ENCODE data around the gene PSTPIP2.

DNA sequence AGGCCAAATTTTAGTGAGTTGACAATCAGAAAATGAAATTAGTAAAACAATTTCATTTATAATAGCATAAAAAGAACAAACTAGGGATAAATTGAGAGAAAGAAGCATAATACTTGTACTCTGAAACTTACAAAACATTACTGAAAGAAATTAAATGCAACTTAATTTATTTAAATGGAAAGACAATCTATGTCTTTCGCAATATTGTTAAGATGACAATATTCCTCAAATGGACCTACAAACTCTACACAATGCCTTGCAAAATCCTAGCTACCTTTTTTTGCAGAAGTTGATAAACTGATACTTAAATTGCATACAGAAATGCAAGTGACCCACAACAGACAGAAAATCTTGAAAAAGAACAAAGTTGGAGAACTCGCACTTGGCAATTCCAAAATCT is 114.0 kb downstream of the PSTPIP2 start:
- TF ChIP-seq RAD51 (IDR thresholded peaks at IDR 0.05; ENCODE audit: borderline replicate concordance, low read depth): no peak
- no peak for TF ChIP-seq TBP (optimal IDR thresholded peaks at IDR 0.05; ENCODE audit: low read depth, low read length)
- no peak for TF ChIP-seq MEF2D (tag; conservative IDR thresholded peaks at IDR 0.05; ENCODE audit: low read depth)
- TF ChIP-seq CBX2 (IDR thresholded peaks at IDR 0.05; ENCODE audit: insufficient read depth, low read length, poor library complexity, severe bottlenecking): no peak
- TF ChIP-seq, protein P1, sequence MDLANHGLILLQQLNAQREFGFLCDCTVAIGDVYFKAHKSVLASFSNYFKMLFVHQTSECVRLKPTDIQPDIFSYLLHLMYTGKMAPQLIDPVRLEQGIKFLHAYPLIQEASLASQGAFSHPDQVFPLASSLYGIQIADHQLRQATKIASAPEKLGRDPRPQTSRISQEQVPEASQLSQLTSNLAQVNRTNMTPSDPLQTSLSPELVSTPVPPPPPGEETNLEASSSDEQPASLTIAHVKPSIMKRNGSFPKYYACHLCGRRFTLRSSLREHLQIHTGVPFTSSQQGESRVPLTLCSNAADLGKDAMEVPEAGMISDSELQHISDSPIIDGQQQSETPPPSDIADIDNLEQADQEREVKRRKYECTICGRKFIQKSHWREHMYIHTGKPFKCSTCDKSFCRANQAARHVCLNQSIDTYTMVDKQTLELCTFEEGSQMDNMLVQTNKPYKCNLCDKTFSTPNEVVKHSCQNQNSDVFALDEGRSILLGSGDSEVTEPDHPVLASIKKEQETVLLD (IDR thresholded peaks at IDR 0.05): no peak
- no peak for TF ChIP-seq BACH1 (tag; IDR thresholded peaks at IDR 0.05)
- TF ChIP-seq, protein P2, sequence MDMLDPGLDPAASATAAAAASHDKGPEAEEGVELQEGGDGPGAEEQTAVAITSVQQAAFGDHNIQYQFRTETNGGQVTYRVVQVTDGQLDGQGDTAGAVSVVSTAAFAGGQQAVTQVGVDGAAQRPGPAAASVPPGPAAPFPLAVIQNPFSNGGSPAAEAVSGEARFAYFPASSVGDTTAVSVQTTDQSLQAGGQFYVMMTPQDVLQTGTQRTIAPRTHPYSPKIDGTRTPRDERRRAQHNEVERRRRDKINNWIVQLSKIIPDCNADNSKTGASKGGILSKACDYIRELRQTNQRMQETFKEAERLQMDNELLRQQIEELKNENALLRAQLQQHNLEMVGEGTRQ (CRISPR knock-in tag; IDR thresholded peaks at IDR 0.05): no peak
- no peak for TF ChIP-seq PTTG1 (tag; IDR thresholded peaks at IDR 0.05; ENCODE audit: low read depth)
- no peak for TF ChIP-seq POLR2A (conservative IDR thresholded peaks at IDR 0.05)
- TF ChIP-seq, protein P3, sequence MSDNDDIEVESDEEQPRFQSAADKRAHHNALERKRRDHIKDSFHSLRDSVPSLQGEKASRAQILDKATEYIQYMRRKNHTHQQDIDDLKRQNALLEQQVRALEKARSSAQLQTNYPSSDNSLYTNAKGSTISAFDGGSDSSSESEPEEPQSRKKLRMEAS (CRISPR knock-in tag; IDR thresholded peaks at IDR 0.05): no peak
- no peak for TF ChIP-seq RBM14 (IDR thresholded peaks at IDR 0.05; ENCODE audit: borderline replicate concordance, insufficient read depth, low read depth, low read length)
- no peak for TF ChIP-seq NR1H2 (CRISPR knock-in tag; IDR thresholded peaks at IDR 0.05)
